Mesenchymal stem cell (in vitro differentiated cells and primary cell): ENCODE results near the gene LYPD6.
A peak's percentile ranks its signal among the peaks of the same experiment; 100 is the strongest.

Source experiments
- DNase-seq: peaks from one replicate; pipeline ENCODE4 v3.0.0-alpha.2; 2013
- H2AFZ ChIP-seq: one replicate; pipeline ENCODE4 v1.6.1; 2013; ENCODE audit warnings: low read depth, mild to moderate bottlenecking, control low read depth, inconsistent platforms, low read length, moderate library complexity
- H2AK5ac ChIP-seq: 2 replicates; pipeline ENCODE4 v1.6.1; 2013; ENCODE audit warnings: low read length, moderate library complexity, mild to moderate bottlenecking, inconsistent platforms; ENCODE audit not compliant: severe bottlenecking
- H2BK120ac ChIP-seq: one replicate; pipeline ENCODE4 v1.6.1; 2013; ENCODE audit warnings: low read depth, mild to moderate bottlenecking, inconsistent platforms, low read length, moderate library complexity
- H2BK12ac ChIP-seq, 2 experiments: one replicate each; pipeline ENCODE4 v1.6.1; 2013; ENCODE audit warnings: inconsistent platforms in 2 of 2, low read length in 2 of 2, mild to moderate bottlenecking in 2 of 2, moderate library complexity in 2 of 2, control low read depth in 1 of 2
- H2BK15ac ChIP-seq: one replicate; pipeline ENCODE4 v1.6.1; 2013; ENCODE audit warnings: mild to moderate bottlenecking, low read depth, inconsistent platforms; ENCODE audit not compliant: poor library complexity, severe bottlenecking
- H2BK5ac ChIP-seq: 2 replicates; pipeline ENCODE4 v1.6.1; 2013; ENCODE audit warnings: low read depth, mild to moderate bottlenecking, low read length, control low read depth, inconsistent platforms; ENCODE audit not compliant: poor library complexity, severe bottlenecking
- H3K14ac ChIP-seq, 2 experiments: one replicate each; pipeline ENCODE4 v1.6.1; 2013; ENCODE audit warnings: inconsistent platforms in 2 of 2, low read length in 2 of 2, control low read depth in 1 of 2, mild to moderate bottlenecking in 1 of 2, moderate library complexity in 1 of 2
- H3K18ac ChIP-seq, 2 experiments: one replicate each; pipeline ENCODE4 v1.6.1; 2013; ENCODE audit warnings: inconsistent platforms in 2 of 2, low read length in 2 of 2, control low read depth in 1 of 2, low read depth in 1 of 2, mild to moderate bottlenecking in 1 of 2
- H3K23ac ChIP-seq, 2 experiments: one replicate each; pipeline ENCODE4 v1.6.1; 2013; ENCODE audit warnings: inconsistent platforms in 2 of 2, low read length in 2 of 2, mild to moderate bottlenecking in 2 of 2, moderate library complexity in 2 of 2, control low read depth in 1 of 2
- H3K27ac ChIP-seq: 2 replicates; pipeline ENCODE4 v1.5.1; 2013; ENCODE audit warnings: mild to moderate bottlenecking, moderate library complexity, low read length, control low read depth, inconsistent platforms; ENCODE audit not compliant: poor library complexity, severe bottlenecking
- H3K27me3 ChIP-seq, 2 experiments: 2 replicates each; pipeline versions ENCODE4 v1.6.1 to v1.7.0; 2013; ENCODE audit warnings: low read length in 2 of 2, mild to moderate bottlenecking in 2 of 2, moderate library complexity in 2 of 2, control low read depth in 1 of 2, inconsistent platforms in 1 of 2; ENCODE audit not compliant: control insufficient read depth in 1 of 2, insufficient read depth in 1 of 2
- H3K36me3 ChIP-seq, 2 experiments: 2 replicates each; pipeline versions ENCODE4 v1.6.1 to v1.7.0; 2013; ENCODE audit warnings: low read length in 2 of 2, control low read depth in 1 of 2, inconsistent platforms in 1 of 2, low read depth in 1 of 2, mild to moderate bottlenecking in 1 of 2; ENCODE audit not compliant: insufficient read depth in 2 of 2, control insufficient read depth in 1 of 2
- H3K4ac ChIP-seq, 2 experiments: one replicate each; pipeline ENCODE4 v1.6.1; 2013; ENCODE audit warnings: inconsistent platforms in 2 of 2, low read length in 2 of 2, mild to moderate bottlenecking in 2 of 2, moderate library complexity in 2 of 2, control low read depth in 1 of 2, low read depth in 1 of 2
- H3K4me1 ChIP-seq: 2 replicates; pipeline ENCODE4 v1.6.1; 2013; ENCODE audit warnings: low read depth, low read length, control low read depth; ENCODE audit not compliant: control insufficient read depth, insufficient read depth
- H3K4me2 ChIP-seq: 2 replicates; pipeline ENCODE4 v1.6.1; 2013; ENCODE audit warnings: low read length, mild to moderate bottlenecking, inconsistent platforms; ENCODE audit not compliant: poor library complexity, severe bottlenecking
- H3K4me3 ChIP-seq, 2 experiments: 2 replicates each; pipeline versions ENCODE4 v1.5.1 to v1.7.0; 2013; ENCODE audit warnings: low read length in 2 of 2, mild to moderate bottlenecking in 2 of 2, control low read depth in 1 of 2, low read depth in 1 of 2; ENCODE audit not compliant: insufficient read depth in 1 of 2
- H3K79me1 ChIP-seq: replicated peaks from 2 replicates; pipeline ENCODE4 v1.6.1; 2013; ENCODE audit warnings: mild to moderate bottlenecking, control low read depth, low read length, inconsistent platforms; ENCODE audit not compliant: poor library complexity, severe bottlenecking
- H3K9ac ChIP-seq: 2 replicates; pipeline ENCODE4 v1.7.0; 2013; ENCODE audit warnings: mild to moderate bottlenecking, low read length, moderate library complexity
- H3K9me3 ChIP-seq: 2 replicates; pipeline ENCODE4 v1.7.0; 2013; ENCODE audit warnings: mild to moderate bottlenecking, low read length; ENCODE audit not compliant: control insufficient read depth
- H4K8ac ChIP-seq: one replicate; pipeline ENCODE4 v1.6.1; 2013; ENCODE audit warnings: inconsistent platforms, mild to moderate bottlenecking, low read length, moderate library complexity
- H4K91ac ChIP-seq: one replicate; pipeline ENCODE4 v1.6.1; 2013; ENCODE audit warnings: mild to moderate bottlenecking, low read length, inconsistent platforms
- WGBS: methylation state at CpG from one replicate; pipeline ENCODE4 v1.1.7; 2013; ENCODE audit warnings: mixed read lengths; 5-methylcytosine and 5-hydroxymethylcytosine counted together

The LYPD6 gene

GRCh38 chr2:149422991-149423338 is 92.6 kb downstream of the LYPD6 start:
- Histone ChIP-seq H3K27me3 (no peaks in the 10 kb centered on the region), H3K14ac (no peak overlapping the region), H4K8ac (peak overlapping the region; percentile 35), H3K79me1 (no peaks in the 10 kb centered on the region), H2BK5ac (no peak overlapping the region), H2AK5ac (peak overlapping the region; percentile 11), H3K23ac (no peak overlapping the region), H3K4ac (peak overlapping the region in 1 of 2 experiments; percentile 22), H3K27ac (no peak overlapping the region), H2BK12ac (peak overlapping the region; percentile 59 to 61), H3K9ac (no peak overlapping the region), H2AFZ (no peak overlapping the region), H3K4me1 (peaks cover 5% of the 10 kb centered on the region), H3K18ac (no peak overlapping the region), H2BK120ac (no peak overlapping the region), H3K4me3 (no peak overlapping the region), H4K91ac (peak overlapping the region; percentile 80), H3K36me3 (no peaks in the 10 kb centered on the region), H2BK15ac (no peak overlapping the region), H3K9me3 (no peaks in the 10 kb centered on the region), H3K4me2 (no peak overlapping the region)
- DNase-seq = no peak

- H3K27ac ChIP-seq = no peak overlapping the region
- no peak overlapping the region for H3K4ac ChIP-seq
- H3K23ac ChIP-seq = no peak overlapping the region
- no peak overlapping the region for H4K8ac ChIP-seq
- no peak overlapping the region for H3K18ac ChIP-seq
- no peaks in the 10 kb centered on the region for H3K36me3 ChIP-seq
- H2BK120ac ChIP-seq = peak overlapping the region; percentile 42
- H3K14ac ChIP-seq = no peak overlapping the region
- H3K9me3 ChIP-seq = no peaks in the 10 kb centered on the region
- H3K4me1 ChIP-seq = peaks cover 5% of the 10 kb centered on the region
- no peak overlapping the region for H2BK15ac ChIP-seq
- no peak overlapping the region for H4K91ac ChIP-seq
- H2BK5ac ChIP-seq = no peak overlapping the region
- no peak overlapping the region for H3K4me2 ChIP-seq
- WGBS = 100% methylated on average over 1 of the region's 4 CpGs
- DNase-seq = no peak
- no peaks in the 10 kb centered on the region for H3K27me3 ChIP-seq
- H2BK12ac ChIP-seq = no peak overlapping the region
- no peak overlapping the region for H3K4me3 ChIP-seq
- H3K9ac ChIP-seq = no peak overlapping the region
- no peaks in the 10 kb centered on the region for H3K79me1 ChIP-seq
- no peak overlapping the region for H2AFZ ChIP-seq
- H2AK5ac ChIP-seq = no peak overlapping the region
Measured at GRCh38 chr2:149423630-149424029, 93.2 kb downstream of the LYPD6 start.

GRCh38 chr2:149427387-149427786 is 97.0 kb downstream of the LYPD6 start:
- Histone ChIP-seq H3K36me3 (no peaks in the 10 kb centered on the region), H3K23ac (no peak overlapping the region), H4K8ac (no peak overlapping the region), H3K27ac (no peak overlapping the region), H2BK15ac (no peak overlapping the region), H2BK120ac (no peak overlapping the region), H3K4me1 (peaks cover 2% of the 10 kb centered on the region), H2BK12ac (no peak overlapping the region), H3K18ac (no peak overlapping the region), H4K91ac (no peak overlapping the region), H3K79me1 (no peaks in the 10 kb centered on the region), H2BK5ac (no peak overlapping the region), H3K9me3 (peaks cover 7% of the 10 kb centered on the region), H3K4ac (no peak overlapping the region), H2AK5ac (no peak overlapping the region), H3K4me3 (no peak overlapping the region), H3K14ac (no peak overlapping the region), H3K4me2 (no peak overlapping the region), H2AFZ (no peak overlapping the region), H3K27me3 (no peaks in the 10 kb centered on the region), H3K9ac (no peak overlapping the region)
- 100% methylated on average over 3 of the region's 3 CpGs for WGBS
- DNase-seq = no peak

- Histone ChIP-seq H2BK5ac (no peak overlapping the region), H3K4me1 (no peaks in the 10 kb centered on the region), H4K91ac (no peak overlapping the region), H4K8ac (no peak overlapping the region), H3K27ac (no peak overlapping the region), H2AK5ac (no peak overlapping the region), H2BK15ac (no peak overlapping the region), H3K23ac (no peak overlapping the region), H3K4me2 (no peak overlapping the region), H3K14ac (no peak overlapping the region), H2BK12ac (no peak overlapping the region), H3K79me1 (no peaks in the 10 kb centered on the region), H2AFZ (no peak overlapping the region), H3K36me3 (no peaks in the 10 kb centered on the region), H2BK120ac (no peak overlapping the region), H3K18ac (no peak overlapping the region), H3K9ac (no peak overlapping the region), H3K4ac (no peak overlapping the region), H3K9me3 (peaks cover 7% of the 10 kb centered on the region), H3K27me3 (no peaks in the 10 kb centered on the region), H3K4me3 (no peak overlapping the region)
- no peak for DNase-seq
- WGBS = 96% methylated on average over 2 of the region's 2 CpGs
Measured at GRCh38 chr2:149428783-149429182, 98.4 kb downstream of the LYPD6 start.
